Spleen (tissue), 7 donors: Measurements from ENCODE around the gene FCHO2.
"Not testable (repeated sequence)": the region's sequence is repeated elsewhere in the genome, so short reads cannot be mapped to it uniquely, and the experiment has no call there.

Source experiments
- CTCF ChIP-seq, 11 experiments: fragments of 200-600 bp in 7 of 11; fragments of 450-650 bp in 4 of 11; sonication (generic) in 4 of 11; IDR thresholded peaks in 8 of 11; conservative IDR thresholded peaks in 3 of 11; 1 replicate in 7 of 11; 2 replicates in 4 of 11; pipeline versions ENCODE4 v1.4.0 to v1.8.0; 2016 to 2021; ENCODE audit warnings: antibody characterized with exemption in 11 of 11, inconsistent platforms in 4 of 11, mild to moderate bottlenecking in 1 of 11
- POLR2A ChIP-seq, 3 donors: fragments of 450-650 bp; IDR thresholded peaks; one replicate each; pipeline ENCODE4 v1.5.1; 2017; ENCODE audit warnings: antibody characterized with exemption in 3 of 3, mild to moderate bottlenecking in 1 of 3
- POLR2AphosphoS5 ChIP-seq, 3 donors: sonication (generic); formaldehyde crosslinking; IDR thresholded peaks; one replicate each; pipeline ENCODE4 v1.5.1; 2017; ENCODE audit warnings: antibody characterized with exemption in 3 of 3
- donor health status: DM: no; HTN: no; CAD: no; lungs with moderate emphysema.
- donor health status: DM: no; HTN: no; CAD: no.
- donor health status: DM: no; HTN: no; CAD: no.

- TF ChIP-seq CTCF (IDR thresholded peaks at IDR 0.05 in 8 of 11, conservative IDR thresholded peaks at IDR 0.05 in 3 of 11); POLR2AphosphoS5 (IDR thresholded peaks at IDR 0.05); POLR2A (IDR thresholded peaks at IDR 0.05): not testable (repeated sequence)
These were observed 18.6 kb downstream of the FCHO2 start for GRCh38 chr5:72974481-72974880.
